Measurements from ENCODE around the gene COPS7A.
"Not testable (repeated sequence)": the region's sequence is repeated elsewhere in the genome, so short reads cannot be mapped to it uniquely, and the experiment has no call there.

Gene COPS7A

DNA sequence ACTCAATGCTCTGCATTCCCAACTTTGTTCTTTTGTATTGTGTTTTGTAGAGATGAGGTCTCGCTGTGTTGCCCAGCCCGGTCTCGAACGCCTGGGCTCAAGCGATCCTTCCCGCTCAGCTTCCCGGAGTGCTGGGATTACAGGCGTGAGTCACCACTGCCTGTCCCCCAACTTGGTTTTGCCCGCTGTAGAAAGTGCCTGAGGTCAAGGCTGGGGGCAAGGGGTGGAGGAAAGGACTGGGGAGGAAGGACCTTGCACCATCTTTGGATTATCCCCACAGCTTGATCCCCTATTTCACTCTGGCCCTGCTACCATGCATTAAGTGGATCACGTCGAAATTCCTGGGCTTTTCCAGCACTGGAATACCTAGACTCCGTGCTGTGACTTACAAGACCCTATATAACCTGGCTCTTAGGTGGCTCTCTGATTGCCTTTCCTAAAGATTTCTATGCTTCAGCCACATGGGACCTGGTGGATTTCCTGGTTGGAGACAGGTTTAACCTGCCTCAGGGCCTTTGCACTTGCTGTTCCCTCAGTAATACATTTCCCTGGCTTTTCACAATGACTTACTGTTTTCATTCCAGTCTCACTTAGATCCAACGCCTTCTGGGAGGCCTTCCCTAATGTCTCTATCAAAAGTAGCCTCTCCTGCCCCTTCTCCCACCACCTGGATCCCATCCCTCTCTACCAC, 22.6 kb upstream of the COPS7A start:
- no peak for DNase-seq

GRCh38 chr12:6703631-6704030, 20.2 kb upstream of the COPS7A start:
- no peak for DNase-seq

GRCh38 chr12:6708351-6708750, 15.5 kb upstream of the COPS7A start:
- not testable (repeated sequence) for DNase-seq

DNA sequence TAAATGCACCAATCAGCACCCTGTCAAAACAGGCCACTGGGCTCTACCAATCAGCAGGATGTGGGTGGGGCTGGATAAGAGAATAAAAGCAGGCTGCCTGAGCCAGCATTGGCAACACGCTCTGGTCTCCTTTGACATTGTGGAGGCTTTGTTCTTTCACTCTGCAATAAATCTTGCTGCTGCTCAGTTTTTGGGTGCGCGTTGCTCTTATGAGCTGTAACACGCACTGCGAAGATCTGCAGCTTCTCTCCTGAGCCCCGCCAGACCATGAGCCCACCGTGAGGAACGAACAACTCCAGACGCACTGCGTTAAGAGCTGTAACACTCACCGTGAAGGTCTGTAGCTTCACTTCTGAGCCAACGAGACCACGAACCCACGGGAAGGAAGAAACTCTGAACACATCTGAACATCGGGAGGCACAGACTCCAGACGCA, 14.9 kb upstream of the COPS7A start:
- DNase-seq = peak; percentile 34

DNA sequence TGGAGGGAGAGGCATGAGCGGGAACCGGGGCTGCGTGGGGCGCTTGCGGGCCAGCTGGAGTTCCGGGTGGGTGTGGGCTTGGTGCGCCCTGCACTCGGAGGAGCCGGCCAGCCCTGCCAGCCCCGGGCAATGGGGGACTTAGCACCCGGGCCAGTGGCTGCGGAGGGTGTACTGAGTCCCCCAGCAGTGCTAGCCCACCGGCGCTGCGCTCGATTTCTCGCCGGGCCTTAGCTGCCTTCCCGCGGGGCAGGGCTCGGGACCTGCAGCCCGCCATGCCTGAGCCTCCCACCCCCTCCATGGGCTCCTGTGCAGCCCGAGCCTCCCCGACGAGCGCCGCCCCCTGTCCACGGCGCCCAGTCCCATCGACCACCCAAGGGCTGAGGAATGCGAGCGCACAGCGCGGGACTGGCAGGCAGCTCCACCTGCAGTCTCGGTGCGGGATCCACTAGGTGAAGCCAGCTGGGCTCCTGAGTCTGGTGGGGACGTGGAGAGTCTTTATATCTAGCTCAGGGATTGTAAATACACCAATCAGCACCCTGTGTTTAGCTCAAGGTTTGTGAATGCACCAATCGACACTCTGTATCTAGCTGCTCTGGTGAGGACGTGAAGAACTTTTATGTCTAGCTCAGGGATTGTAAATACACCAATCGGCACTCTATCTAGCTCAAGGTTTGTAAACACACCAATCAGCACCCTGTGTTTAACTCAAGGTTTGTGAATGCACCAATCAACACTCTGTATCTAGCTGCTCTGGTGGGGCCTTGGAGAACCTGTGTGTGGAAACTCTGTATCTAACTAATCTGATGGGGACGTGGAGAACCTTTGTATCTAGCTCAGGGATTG, 7.6 kb upstream of the COPS7A start:
- DNase-seq = not testable (repeated sequence)

DNA sequence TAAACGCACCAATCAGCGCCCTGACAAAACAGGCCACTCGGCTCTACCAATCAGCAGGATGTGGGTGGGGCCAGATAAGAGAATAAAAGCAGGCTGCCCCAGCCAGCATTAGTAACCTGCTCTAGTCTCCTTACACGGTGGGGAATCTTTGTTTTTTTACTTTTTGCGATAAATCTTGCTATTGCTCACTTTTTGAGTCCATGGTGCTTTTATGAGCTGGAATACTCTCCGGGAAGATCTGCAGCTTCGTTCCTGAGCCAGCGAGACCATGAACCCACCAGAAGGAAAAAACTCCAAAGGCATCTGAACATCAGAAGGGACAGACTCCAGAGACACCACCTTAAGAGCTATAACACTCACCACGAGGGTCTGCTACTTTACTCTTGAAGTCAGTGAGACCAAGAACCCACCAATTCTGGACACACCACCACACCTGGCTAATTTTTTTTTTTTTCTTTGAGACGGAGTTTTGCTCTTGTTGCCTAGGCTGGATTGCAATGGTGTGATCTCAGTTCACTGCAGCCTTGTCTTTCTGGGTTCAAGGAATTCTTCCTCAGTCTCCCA, 6.9 kb upstream of the COPS7A start:
- DNase-seq = no peak

- DNase-seq = no peak
Measured at GRCh38 chr12:6722863-6723262, 983 bp upstream of the COPS7A start.

DNA sequence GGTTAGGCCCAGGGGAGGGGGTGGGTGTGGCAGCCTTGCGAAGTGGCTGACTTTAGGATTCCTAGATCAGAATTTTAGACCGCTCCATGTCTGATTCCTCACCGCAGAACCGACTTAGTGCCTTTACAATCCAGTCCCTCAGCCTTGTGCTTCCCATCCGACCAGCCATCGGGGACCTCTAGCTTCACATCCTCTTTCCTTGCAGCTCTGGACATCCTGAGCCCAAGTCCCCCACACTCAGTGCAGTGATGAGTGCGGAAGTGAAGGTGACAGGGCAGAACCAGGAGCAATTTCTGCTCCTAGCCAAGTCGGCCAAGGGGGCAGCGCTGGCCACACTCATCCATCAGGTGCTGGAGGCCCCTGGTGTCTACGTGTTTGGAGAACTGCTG, 557 bp downstream of the COPS7A start:
- DNase-seq = peak; percentile 49

GRCh38 chr12:6725350-6725749, 1.5 kb downstream of the COPS7A start:
- no peak for DNase-seq

- no peak for DNase-seq
Measured at GRCh38 chr12:6729186-6729585, 5.3 kb downstream of the COPS7A start.

GRCh38 chr12:6730169-6730568, 6.3 kb downstream of the COPS7A start:
- DNase-seq = no peak

- DNase-seq = no peak
Measured at GRCh38 chr12:6734506-6735387, 10.9 kb downstream of the COPS7A start.

DNA sequence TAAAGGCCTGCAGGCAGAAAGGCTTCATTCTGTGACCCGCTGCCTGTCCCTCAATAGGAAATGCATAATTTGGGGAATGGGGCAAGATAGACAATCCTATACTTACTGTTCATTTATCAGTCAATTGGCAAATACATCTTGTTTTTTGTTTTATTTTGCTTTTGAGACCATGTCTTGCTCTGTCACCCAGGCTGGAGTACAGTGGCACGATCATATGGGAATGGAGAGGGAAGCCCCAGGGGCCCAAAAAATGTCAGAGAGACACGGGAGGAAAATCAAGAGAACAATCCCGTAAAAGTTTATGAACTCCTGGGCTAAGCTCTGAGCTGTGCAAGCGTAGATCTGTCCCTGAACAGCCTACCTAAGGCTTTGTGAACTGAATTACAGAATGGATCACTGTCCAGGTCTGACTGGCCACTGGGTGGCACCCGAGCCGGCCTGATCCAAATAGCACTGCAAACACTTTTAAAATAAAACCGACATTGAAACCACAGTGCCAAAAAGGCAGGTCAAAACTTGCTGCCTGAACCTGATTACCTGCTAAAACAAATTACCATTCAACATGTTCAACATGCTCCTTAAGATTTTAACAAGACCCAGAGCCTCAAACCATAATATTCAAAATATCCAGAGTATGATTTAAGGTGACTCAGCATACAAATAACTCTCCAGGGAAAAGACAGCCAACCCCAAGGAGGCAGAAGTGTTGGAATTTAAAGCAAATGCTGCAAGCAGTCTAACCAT, 11.8 kb downstream of the COPS7A start:
- DNase-seq = peak; percentile 43

- DNase-seq = no peak
Measured at GRCh38 chr12:6736754-6737153, 12.9 kb downstream of the COPS7A start.

GRCh38 chr12:6742080-6742479, 18.2 kb downstream of the COPS7A start:
- DNase-seq = not testable (repeated sequence)

GRCh38 chr12:6742834-6743233, 19.0 kb downstream of the COPS7A start:
- no peak for DNase-seq

GRCh38 chr12:6743300-6743699, 19.5 kb downstream of the COPS7A start:
- not testable (repeated sequence) for DNase-seq

DNA sequence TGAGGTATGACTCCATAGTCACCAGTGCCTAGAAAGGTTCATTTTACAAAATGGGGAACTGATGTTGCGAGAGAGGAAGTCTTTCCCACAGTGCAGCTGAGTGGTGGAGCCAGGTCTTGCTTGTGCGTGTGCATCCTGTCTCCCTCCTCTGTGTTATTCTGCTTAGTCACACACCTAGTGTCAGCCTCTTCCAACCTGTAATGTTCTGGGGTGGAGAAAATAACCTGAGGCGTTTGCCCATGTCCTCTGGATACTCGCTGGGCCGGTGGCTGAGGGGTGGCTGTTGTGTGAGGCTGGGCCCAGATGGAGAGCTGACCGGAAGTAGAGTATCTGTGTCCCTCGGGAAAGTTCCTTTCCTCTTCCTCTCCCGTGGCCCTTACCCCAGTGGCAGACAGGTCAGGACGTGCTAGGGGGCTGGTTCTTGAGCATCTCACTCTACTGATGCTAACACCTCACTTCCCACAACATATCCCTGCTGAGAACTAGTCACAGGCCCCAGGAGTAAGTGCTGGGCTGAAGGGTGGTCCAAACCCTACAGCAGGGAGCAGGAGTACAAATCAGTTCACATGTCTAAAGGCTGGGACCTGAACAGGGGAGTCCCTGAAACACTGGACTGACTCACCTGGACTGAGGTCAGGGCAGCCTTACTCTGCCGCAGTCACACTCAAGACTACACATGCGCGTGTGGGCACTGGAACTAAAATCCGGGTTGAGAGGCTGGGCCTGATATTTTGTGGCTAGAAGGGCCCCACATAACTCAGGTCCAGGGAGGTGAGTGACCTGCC, 22.1 kb downstream of the COPS7A start:
- peak; percentile 21 for DNase-seq

- no peak for DNase-seq
Measured at GRCh38 chr12:6747216-6747615, 23.4 kb downstream of the COPS7A start.

GRCh38 chr12:6748761-6749160, 24.9 kb downstream of the COPS7A start:
- DNase-seq = no peak

- DNase-seq = no peak
Measured at GRCh38 chr12:6750506-6750905, 26.7 kb downstream of the COPS7A start.

All from activated CD4-positive, alpha-beta T cell treated with anti-CD3 and anti-CD28 coated beads, Interleukin-2, Interleukin-6, amounts not matched to agents 100 ng/mL and 50 ng/mL, durations not matched to agents 16 hours and 8 hours (primary cell).